Stimulated activated CD4-positive, alpha-beta T cell treated with anti-CD3 and anti-CD28 coated beads, Interleukin-1b, Interleukin-23, amount 100 ng/mL, for 24 hours (primary cell): ENCODE measurements around the gene TCHP.

ENCODE experiments used
- DNase-seq, 4 experiments: peaks; one replicate each; pipeline ENCODE4 v3.0.0-alpha.2; 2020; ENCODE audit warnings: low read depth in 4 of 4, low spot score in 1 of 4

Gene TCHP

DNA sequence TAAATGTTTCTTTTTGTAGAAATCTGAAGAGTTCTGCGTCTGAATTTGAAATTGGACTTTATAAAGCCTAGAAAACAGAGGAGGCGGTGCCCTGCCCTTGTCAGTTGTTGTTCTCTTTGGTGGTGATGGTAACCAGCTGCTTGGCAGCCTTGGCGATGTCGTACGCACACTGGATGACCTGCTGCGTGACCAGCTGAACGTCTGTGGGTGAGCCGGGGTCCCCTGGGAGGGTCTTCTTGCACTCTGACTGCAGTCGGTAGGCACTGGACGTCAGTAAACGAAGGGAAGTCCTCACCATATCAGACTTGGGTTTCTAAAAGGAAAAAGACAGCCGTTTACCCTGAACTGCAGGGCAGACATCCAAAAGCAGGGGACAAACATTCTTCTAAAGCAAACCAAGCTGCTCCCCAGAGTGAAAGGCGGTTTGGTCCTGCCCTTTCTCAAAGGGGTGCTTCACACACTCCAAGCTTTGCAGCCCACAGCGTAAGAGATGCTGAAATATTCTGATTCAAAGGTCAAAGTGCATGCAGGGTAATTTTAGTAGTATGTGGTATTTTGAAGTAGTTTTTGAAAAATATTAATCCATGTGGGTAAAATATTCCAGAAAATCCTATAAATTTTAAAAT lies 32.9 kb downstream of the TCHP start:
- no peak for DNase-seq

GRCh38 chr12:109934026-109934425 lies 34.0 kb downstream of the TCHP start:
- no peak for DNase-seq

DNA sequence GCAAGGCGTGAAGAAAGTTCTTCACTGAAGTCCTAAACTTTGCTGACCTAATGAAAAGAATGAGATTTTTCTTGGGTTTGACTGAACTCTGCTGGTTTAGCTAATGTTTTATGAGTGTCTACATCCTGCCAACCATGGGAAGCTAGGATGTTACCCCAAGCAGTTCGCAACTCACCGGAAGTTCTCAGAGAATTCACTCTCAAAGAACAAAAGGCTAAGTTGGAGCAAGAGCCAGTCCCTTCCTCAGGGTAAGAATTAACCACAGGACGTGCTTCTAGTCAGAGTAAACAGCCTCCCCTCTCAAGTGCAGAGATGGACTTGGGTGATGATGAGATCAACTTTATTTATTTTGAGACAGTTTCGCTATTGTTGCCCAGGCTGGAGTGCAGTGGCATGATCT lies 37.3 kb downstream of the TCHP start:
- no peak for DNase-seq

DNA sequence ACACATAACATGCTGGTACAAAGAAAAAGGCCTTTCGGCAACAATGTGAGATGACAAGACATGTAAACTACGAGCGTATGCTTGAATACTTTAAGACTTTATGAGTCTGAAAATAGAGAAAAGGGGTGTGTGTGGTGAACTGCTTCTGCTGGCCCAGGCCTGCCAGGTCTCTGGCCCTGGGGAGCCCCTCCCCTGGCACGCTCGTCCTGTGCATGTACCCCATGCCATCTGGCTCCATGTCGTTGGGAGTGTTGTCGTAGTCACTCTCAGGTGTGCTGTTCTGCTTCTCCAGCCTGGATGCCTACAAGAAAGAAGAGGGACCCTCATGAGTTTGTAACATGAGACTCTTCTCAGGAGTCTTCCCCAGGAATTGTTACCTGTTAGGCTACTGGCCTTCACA lies 38.9 kb downstream of the TCHP start:
- DNase-seq = no peak

DNA sequence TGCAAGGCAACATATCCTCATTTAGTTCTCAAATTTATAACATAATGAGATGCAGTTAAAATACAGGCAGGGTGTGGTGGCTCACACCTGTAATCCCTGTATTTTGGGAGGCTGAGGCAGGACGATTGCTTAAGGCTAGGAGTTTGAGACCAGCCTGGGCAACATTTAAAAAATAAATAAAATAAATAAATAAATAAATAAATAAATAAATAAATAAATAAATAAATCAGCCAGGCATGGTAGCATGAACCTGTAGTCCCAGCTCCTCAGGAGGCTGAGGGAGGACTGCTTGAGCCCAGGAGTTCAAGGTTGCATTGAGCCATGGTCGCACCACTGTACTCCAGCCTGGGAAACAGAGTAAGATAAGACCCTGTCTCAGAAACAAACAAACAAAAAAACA lies 39.4 kb downstream of the TCHP start:
- DNase-seq = no peak

DNA sequence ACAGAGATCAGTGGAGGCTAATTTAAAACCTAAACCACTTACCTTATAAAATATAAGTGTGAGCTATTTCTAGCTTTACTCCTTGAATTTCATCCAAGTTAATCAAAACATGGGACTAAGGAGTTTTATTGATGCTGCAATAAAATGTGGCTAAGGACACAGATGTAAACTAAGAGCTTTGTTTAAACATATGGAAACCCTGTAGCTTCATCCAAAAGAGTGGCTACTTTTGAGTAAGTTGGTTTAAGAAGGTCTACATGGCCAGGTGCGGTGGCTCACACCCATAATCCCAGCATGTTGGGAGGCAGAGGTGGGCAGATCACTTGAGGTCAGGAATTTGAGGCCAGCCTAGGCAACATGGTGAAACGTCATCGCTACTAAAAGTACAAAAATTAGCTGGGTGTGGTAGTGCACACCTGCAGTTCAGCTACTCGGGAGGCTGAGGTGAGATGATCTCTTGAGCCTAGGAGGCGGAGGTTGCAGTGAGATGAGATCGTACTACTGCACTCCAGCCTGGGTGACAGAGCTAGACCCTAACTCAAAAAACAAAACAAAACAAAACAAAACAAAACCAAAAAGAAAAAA lies 40.4 kb downstream of the TCHP start:
- DNase-seq = no peak

DNA sequence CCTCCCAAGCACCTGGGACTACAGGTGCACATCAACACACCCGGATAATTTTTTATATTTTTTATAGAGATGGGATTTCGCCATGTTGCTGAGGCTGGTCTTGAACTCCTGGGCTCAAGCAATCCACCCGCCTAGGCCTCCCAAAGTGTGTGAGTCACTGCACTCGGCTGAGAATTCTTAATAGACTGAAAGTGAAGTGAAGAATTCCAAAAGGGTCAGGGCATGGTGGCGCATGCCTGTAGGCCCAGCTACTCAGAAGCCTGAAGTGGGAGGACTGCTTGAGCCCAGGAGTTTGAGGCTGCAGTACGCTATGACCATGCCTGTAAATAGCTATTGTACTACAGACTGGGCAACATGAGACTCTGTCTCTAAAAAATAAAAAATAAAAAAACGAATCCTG lies 43.7 kb downstream of the TCHP start:
- no peak for DNase-seq

GRCh38 chr12:109944561-109945359 lies 44.7 kb downstream of the TCHP start:
- no peak for DNase-seq

- DNase-seq = no peak
Measured at GRCh38 chr12:109946505-109946904, 46.4 kb downstream of the TCHP start.

GRCh38 chr12:109946913-109947312 lies 46.8 kb downstream of the TCHP start:
- DNase-seq = no peak

DNA sequence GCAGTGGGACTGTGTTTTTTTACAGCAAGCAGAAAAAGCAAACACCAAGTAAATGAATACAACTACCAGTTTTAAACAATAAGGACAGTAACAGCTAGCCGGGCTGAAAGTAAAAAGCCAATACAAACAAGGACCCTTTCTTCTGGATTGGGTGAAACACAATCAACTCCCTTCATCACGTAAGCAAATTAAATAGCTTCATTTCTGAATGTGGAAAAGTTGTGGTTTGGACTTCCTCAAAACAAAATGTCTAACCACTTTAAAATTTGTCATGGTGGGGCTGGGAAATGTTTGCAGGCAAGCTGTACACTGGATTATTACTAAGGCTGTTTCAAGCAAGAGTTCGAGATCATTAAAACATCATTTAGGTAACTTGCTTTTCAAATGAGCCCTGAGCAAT lies 47.4 kb downstream of the TCHP start:
- no peak for DNase-seq

DNA sequence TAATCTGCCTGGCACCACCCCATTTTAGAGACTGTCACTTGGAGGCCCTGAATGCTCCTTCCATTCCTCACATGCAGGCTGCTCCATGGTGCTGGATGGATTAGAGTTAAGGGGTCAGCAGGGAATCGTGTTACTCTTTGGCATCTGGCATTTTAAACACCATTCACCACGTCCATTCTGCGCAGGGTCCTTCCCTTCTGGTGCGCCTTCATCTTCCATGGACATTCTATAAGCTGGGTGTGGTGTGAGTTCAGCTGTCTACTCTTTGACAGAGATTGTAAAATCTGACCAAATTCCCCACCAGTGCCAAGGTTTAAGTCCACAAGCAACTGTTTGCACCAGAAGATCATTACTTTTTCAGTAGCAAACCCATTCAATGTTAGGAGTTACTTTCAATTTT lies 48.3 kb downstream of the TCHP start:
- no peak for DNase-seq

DNA sequence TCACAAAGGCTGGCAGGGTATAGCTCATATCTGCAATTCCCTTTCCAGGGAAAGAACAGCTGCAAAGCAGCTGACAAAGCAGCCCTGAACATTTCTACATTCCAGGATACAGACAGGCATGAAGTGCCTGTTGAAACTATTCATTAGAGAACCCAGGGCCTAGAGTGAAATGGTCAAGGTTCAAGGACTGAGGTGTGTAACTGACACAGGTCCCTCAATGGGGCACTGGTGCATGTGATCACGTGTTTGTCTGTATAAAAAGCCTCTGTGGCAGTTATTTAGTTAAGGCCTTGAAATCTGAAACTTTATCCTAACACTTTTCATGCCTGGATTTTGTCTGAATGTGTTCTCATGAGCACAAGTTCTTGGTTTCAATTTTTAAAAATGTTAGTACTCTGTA lies 49.0 kb downstream of the TCHP start:
- DNase-seq = no peak

- no peak for DNase-seq
Measured at GRCh38 chr12:109950625-109951024, 50.6 kb downstream of the TCHP start.

- DNase-seq = no peak
Measured at GRCh38 chr12:109951136-109951535, 51.1 kb downstream of the TCHP start.

DNA sequence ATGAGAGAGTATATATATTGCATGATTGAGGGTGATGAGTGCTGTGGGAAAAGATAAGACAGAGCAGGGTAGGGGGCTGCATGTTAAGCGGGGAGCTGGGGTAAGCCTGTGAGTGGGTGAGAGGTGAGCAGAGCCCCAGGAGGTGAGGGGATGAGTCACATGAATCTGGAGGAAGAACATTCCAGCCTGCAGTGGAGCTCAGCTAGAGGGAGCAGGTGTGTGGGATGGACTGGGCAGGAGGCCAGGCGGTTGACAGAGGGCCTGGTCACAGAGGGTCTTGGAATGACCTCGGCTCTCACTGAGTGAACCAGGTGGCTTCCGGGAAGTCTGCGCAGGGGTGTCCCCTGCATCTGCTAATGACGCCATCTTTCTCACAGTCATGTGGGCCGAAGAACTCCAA lies 51.7 kb downstream of the TCHP start:
- no peak for DNase-seq

GRCh38 chr12:109952160-109952858 lies 52.2 kb downstream of the TCHP start:
- DNase-seq = no peak

DNA sequence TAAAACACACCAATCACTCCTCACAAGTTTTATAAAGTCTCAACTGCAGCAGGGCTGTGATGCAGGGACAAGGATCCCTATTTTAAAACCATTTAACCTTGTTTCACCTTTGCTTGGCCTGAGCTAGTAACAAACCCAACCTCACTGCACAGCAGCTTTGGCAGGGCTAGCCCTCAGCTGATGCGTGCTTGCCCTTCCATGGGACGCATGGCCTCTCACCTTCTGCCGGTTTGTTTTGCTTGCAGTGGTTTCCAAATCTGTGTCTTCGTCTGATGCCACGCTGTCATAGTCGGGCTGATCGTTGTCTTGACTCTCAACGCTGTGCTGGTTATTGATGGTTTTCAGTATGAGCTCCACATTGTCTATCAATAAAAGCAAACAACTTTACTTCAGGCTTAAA lies 52.8 kb downstream of the TCHP start:
- DNase-seq = no peak

DNA sequence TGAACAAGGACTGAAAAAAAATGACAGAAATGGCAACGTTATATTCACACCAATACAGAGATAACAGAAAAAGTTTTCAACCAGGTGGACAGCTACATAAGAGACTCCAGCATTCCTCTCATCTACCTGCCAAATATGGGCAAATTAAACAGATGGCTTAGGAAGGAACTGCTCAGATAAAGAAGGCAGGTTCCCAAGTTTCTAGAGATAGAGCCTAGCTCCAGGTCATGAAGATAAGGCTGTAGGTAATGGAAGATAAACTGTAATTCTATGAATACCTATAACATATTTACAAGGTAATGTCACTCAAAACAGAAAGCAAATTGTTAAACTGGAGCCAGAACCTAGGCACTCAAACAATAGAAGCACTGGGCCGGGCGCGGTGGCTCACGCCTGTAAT lies 53.6 kb downstream of the TCHP start:
- DNase-seq = no peak

DNA sequence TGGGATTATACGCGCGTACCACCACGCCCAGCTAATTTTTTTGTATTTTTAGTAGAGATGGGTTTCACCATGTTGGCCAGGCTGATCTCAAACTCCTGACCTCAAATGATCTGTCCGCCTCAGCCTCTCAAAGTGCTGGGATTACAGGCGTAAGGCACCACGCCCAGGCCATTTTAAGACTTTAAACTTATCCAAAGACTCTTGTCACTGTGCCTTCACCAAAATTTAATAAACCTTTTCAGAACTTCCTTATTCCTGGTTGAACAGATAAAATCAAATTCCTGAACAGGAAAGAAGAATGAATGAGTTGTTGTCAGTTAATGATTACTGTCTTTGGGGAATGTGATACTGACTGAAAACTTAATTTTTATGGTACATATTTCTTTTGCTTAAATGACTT lies 58.3 kb downstream of the TCHP start:
- no peak for DNase-seq

DNA sequence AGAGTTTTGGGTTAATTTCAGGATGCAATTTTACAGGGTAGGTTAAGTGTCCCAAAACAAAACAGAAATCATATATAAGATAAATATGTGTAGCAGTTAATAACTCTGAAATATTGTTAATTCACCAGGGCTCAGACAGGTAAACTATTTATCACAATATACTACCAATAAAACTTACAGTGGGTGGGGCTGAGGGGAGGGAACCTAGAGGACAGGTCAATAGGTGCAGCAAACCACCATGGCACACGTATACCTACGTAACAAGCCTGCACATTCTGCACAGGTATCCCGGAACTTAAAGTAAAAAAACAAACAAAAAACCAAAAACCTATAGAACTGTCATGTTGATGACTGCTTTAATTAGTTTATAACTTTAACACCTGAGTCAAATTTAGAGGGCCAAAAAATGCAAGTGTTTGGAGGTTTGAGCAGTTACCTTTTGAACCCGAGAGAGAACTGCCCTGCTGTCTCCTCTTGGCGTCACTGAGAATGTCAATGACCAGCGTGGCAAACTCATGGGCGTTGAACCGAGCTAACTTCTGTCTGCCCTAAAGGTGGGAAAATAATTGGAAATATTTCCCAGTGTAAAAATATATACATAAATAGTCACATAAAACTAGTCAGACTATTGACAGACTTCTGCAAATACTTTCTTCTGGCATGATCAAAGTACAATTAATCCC lies 59.5 kb downstream of the TCHP start:
- no peak for DNase-seq
